Measurements from ENCODE around the gene TSPAN14. TPM values are rescaled to one million over a fixed set of nuclear protein-coding genes. Genes with fewer than 3 reads are reported as not detected.

Gene TSPAN14
- total and polyA plus RNA-seq, 10 of the 15 experiments (the other 5 are each of a cell fraction or from before 2014, with no cell fraction given), result 2.5 to 31.7 (median 17.9) TPM

GRCh38 chr10:80473692-80474596, 19.8 kb downstream of the TSPAN14 start:
- POLR2A ChIA-PET, result interaction anchor here (1.3 to 12.9 kb wide), 8 partner anchors 10 to 27 kb away, joined by 3 to 190 read pairs (median 20); partner anchors contain the start of gene TSPAN14
- BruUV-seq (replicated peaks), result no TSS peak
- H3K36me3 ChIP-seq (ENCODE audit: control insufficient read depth in 2 of 2, insufficient read depth in 2 of 2, low read length in 1 of 2), result peaks cover 3 to 6% of the 10 kb centered on the region in 2 experiments; a peak in 3 of 4 replicates
- H3K9me3 ChIP-seq (replicated peaks; ENCODE audit: control insufficient read depth, insufficient read depth, low read length), result peaks cover 13% of the 10 kb centered on the region; the same call in 2 of the 3 replicates
- CTCF ChIA-PET, result interaction anchor here (0.7 to 21.5 kb wide), 9 partner anchors 8 to 57 kb away, joined by 3 to 402 read pairs (median 4); no protein-coding TSS in a partner anchor
- H3K4me2 ChIP-seq (ENCODE audit: control insufficient read depth, insufficient read depth), result peak overlapping the region; percentile 95
- SMC1A ChIA-PET (ENCODE audit: uncharacterized antibody, unreplicated experiment), result interaction anchor here (0.7 to 36.0 kb wide), 9 partner anchors 10 to 71 kb away, joined by 3 to 1038 read pairs (median 5); no protein-coding TSS in a partner anchor
- peak overlapping the region; percentile 35; the same call in 1 of the 2 replicates for H3K4me3 ChIP-seq
- FAIRE-seq (no peak), DNase-seq (ENCODE audit: low read depth, low spot score) (no peak), ATAC-seq (peak; percentile 25)
- RAD21 ChIA-PET (ENCODE audit: unreplicated experiment), result interaction anchor here (0.7 to 21.4 kb wide), 10 partner anchors 12 to 271 kb away, joined by 3 to 412 read pairs (median 7); no protein-coding TSS in a partner anchor
- in situ Hi-C loops (cut with MboI), result no loop called here
- WGBS (ENCODE audit: insufficient coverage, insufficient replicate concordance, low lambda C conversion rate, missing lambda C conversion rate), result 57% methylated on average over 7 of the region's 8 CpGs
- H3K9ac ChIP-seq (ENCODE audit: control insufficient read depth, insufficient read depth, low read length), result peak overlapping the region; percentile 53
- no peak overlapping the region for H2AFZ ChIP-seq (ENCODE audit: control insufficient read depth, low read depth, low read length)
- H3K27me3 ChIP-seq (replicated peaks in 1 of 2; ENCODE audit: control insufficient read depth in 2 of 2, insufficient read depth in 2 of 2, low read length in 1 of 2), result no peaks in the 10 kb centered on the region
- peaks cover 56% of the 10 kb centered on the region for H3K79me2 ChIP-seq (ENCODE audit: control insufficient read depth, insufficient read depth, low read length)
- H3K27ac ChIP-seq (ENCODE audit: control insufficient read depth, insufficient read depth), result peak overlapping the region; percentile 87
- no peaks in the 10 kb centered on the region; the same call in 1 of the 2 replicates for H4K20me1 ChIP-seq (ENCODE audit: control insufficient read depth, insufficient read depth)
- peaks cover 51% of the 10 kb centered on the region for H3K4me1 ChIP-seq (ENCODE audit: control insufficient read depth, insufficient read depth, low read length)
- intact Hi-C loops (cut with micrococcal nuclease; ENCODE audit: unreplicated experiment), result loop anchor here (2.0 kb wide), 1 partner anchor 27 kb away; no protein-coding TSS in a partner anchor
- TF ChIP-seq, protein P1, sequence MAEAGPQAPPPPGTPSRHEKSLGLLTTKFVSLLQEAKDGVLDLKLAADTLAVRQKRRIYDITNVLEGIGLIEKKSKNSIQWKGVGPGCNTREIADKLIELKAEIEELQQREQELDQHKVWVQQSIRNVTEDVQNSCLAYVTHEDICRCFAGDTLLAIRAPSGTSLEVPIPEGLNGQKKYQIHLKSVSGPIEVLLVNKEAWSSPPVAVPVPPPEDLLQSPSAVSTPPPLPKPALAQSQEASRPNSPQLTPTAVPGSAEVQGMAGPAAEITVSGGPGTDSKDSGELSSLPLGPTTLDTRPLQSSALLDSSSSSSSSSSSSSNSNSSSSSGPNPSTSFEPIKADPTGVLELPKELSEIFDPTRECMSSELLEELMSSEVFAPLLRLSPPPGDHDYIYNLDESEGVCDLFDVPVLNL (IDR thresholded peaks at IDR 0.05; ENCODE audit: low read depth, low read length), result no peak
- TF ChIP-seq EGR1 (IDR thresholded peaks at IDR 0.05; ENCODE audit: borderline replicate concordance in 1 of 2, low read depth in 2 of 2, low read length in 2 of 2) (0 out of 3 replicates have a peak, but pooled peaks of 1 of the 2 experiments have one; percentile 7), MLLT1 (IDR thresholded peaks at IDR 0.05) (0 out of 2 replicates have a peak, but pooled peaks have one; percentile 49), FOS (IDR thresholded peaks at IDR 0.05; ENCODE audit: borderline replicate concordance, extremely low read depth, insufficient read length) (no peak), ZNF384 (IDR thresholded peaks at IDR 0.05; ENCODE audit: borderline replicate concordance, low read depth, low read length) (peak; percentile 4; the same call in 1 of the 2 replicates), ZBTB4 (CRISPR knock-in tag; IDR thresholded peaks at IDR 0.05) (no peak), HCFC1 (IDR thresholded peaks at IDR 0.05; ENCODE audit: low read length) (no peak), MYB (IDR thresholded peaks at IDR 0.05; ENCODE audit: borderline replicate concordance, low read depth, low read length) (no peak), RUNX3 (IDR thresholded peaks at IDR 0.05; ENCODE audit: low read length) (0 out of 2 replicates have a peak, but pooled peaks have one; percentile 15), MTA2 (IDR thresholded peaks at IDR 0.05; ENCODE audit: low read depth) (peak; percentile 5; the same call in 1 of the 2 replicates), SMARCA5 (IDR thresholded peaks at IDR 0.05) (0 out of 2 replicates have a peak, but pooled peaks have one; percentile 45)
- TF ChIP-seq, protein P2, sequence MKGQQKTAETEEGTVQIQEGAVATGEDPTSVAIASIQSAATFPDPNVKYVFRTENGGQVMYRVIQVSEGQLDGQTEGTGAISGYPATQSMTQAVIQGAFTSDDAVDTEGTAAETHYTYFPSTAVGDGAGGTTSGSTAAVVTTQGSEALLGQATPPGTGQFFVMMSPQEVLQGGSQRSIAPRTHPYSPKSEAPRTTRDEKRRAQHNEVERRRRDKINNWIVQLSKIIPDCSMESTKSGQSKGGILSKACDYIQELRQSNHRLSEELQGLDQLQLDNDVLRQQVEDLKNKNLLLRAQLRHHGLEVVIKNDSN (IDR thresholded peaks at IDR 0.05; ENCODE audit: borderline replicate concordance, extremely low read length, insufficient read depth, low read depth, low read length), result no peak
